Endothelial cell of umbilical vein (primary cell): ENCODE data around the gene LRRC4B.

Experiments
- EZH2 ChIP-seq: IDR thresholded peaks from 2 replicates; pipeline ENCODE4 v1.6.1; 2012; ENCODE audit warnings: borderline replicate concordance, low read depth, mild to moderate bottlenecking, moderate library complexity, low read length, inconsistent platforms; ENCODE audit not compliant: severe bottlenecking
- TF ChIP-seq, protein P1 (sequence below), 2 donors: IDR thresholded peaks; 1 replicate in 1 of 2; 2 replicates in 1 of 2; pipeline ENCODE4 v1.5.1; 2011; ENCODE audit warnings: low read length in 2 of 2, mild to moderate bottlenecking in 2 of 2, moderate library complexity in 2 of 2, control low read depth in 1 of 2, inconsistent platforms in 1 of 2, low read depth in 1 of 2; ENCODE audit not compliant: insufficient read depth in 1 of 2; ENCODE audit errors: extremely low read depth in 1 of 2

GRCh38 chr19:50558449-50558848 lies 9.8 kb downstream of the LRRC4B start:
- no peak for TF ChIP-seq EZH2
- TF ChIP-seq, protein P1, sequence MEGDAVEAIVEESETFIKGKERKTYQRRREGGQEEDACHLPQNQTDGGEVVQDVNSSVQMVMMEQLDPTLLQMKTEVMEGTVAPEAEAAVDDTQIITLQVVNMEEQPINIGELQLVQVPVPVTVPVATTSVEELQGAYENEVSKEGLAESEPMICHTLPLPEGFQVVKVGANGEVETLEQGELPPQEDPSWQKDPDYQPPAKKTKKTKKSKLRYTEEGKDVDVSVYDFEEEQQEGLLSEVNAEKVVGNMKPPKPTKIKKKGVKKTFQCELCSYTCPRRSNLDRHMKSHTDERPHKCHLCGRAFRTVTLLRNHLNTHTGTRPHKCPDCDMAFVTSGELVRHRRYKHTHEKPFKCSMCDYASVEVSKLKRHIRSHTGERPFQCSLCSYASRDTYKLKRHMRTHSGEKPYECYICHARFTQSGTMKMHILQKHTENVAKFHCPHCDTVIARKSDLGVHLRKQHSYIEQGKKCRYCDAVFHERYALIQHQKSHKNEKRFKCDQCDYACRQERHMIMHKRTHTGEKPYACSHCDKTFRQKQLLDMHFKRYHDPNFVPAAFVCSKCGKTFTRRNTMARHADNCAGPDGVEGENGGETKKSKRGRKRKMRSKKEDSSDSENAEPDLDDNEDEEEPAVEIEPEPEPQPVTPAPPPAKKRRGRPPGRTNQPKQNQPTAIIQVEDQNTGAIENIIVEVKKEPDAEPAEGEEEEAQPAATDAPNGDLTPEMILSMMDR (IDR thresholded peaks at IDR 0.05; ENCODE audit: extremely low read depth in 1 of 2, insufficient read depth in 1 of 2, low read depth in 1 of 2, low read length in 2 of 2), result no peak
